Measurements from ENCODE around the gene AKAP13. TPM values are rescaled to one million over a fixed set of nuclear protein-coding genes. Genes with fewer than 3 reads are reported as not detected.

The AKAP13 gene
- polyA plus RNA-seq, 1 of the 3 experiments (the other 2 are of a cell fraction): 8.4 TPM

DNA sequence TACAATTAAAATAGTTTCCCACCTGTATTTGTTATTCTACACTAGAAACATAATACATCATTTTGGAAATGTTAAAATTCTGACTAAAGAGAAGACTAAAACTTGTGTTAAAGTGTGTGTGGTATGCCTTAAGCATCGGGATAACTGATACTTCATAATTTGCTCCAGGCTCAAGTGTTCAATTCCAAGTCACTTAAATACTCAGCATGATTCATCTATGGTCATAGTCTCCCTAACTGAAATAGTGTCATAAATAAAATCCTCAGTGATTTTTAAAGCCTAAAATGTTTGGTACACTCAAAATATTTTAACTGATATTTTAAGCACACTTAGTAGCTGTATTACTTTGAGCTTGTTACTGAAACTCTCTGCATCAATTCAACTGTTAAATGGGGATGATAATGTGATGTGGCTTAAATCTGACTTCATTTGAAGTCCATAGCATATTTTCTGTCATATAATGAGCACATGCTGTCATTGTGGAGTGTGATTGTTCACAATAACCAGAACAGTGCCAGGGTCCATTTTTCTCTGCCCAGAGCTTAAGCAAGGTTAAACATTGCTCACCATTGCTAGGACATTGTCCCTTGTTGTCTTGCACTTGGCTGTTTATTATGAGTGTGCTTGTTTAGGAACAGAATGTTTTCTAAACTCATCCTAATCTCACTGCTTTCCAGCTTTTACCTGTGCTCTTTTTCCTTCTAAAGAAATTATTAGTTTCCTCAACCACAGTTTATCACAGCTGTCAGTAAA lies 292.1 kb downstream of the AKAP13 start:
- ChIA-PET POLR2A (no interaction called here), CTCF (interaction anchor here (0.6 to 1.1 kb wide), 2 partner anchors 27 to 187 kb away, joined by 3 read pairs; no protein-coding TSS in a partner anchor)
- Histone ChIP-seq H3K4me3 (ENCODE audit: low read depth in 2 of 2, low read length in 1 of 2) (no peak overlapping the region), H3F3A (replicated peaks; ENCODE audit: insufficient read depth) (peaks cover 15% of the 10 kb centered on the region), H3K4me2 (peak overlapping the region; percentile 23; the same call in 1 of the 2 replicates), H3K36me3 (replicated peaks in 1 of 2; ENCODE audit: control insufficient read depth in 1 of 2, insufficient read depth in 2 of 2, low read length in 1 of 2) (peaks cover 18 to 48% of the 10 kb centered on the region in 2 experiments), H3K9ac (peak overlapping the region; percentile 29; the same call in 1 of the 2 replicates), H3K9me3 (no peaks in the 10 kb centered on the region), H3K9me2 (no peaks in the 10 kb centered on the region), H4K20me1 (ENCODE audit: insufficient read depth) (no peaks in the 10 kb centered on the region), H3K27ac (ENCODE audit: low read depth in 2 of 2, low read length in 1 of 2) (peak overlapping the region in 1 of 2 experiments; percentile 75; a peak in 3 of 4 replicates), H2AFZ (ENCODE audit: low read depth) (no peak overlapping the region), H3K79me2 (ENCODE audit: insufficient read depth) (no peaks in the 10 kb centered on the region), H3K27me3 (ENCODE audit: insufficient read depth) (no peaks in the 10 kb centered on the region), H3K4me1 (ENCODE audit: control insufficient read depth in 1 of 2, insufficient read depth in 2 of 2, low read depth in 1 of 2, low read length in 1 of 2) (peaks cover 0 to 14% of the 10 kb centered on the region in 2 experiments; a peak in 2 of 4 replicates)
- no peak for DNase-seq
- TF ChIP-seq, protein P1, sequence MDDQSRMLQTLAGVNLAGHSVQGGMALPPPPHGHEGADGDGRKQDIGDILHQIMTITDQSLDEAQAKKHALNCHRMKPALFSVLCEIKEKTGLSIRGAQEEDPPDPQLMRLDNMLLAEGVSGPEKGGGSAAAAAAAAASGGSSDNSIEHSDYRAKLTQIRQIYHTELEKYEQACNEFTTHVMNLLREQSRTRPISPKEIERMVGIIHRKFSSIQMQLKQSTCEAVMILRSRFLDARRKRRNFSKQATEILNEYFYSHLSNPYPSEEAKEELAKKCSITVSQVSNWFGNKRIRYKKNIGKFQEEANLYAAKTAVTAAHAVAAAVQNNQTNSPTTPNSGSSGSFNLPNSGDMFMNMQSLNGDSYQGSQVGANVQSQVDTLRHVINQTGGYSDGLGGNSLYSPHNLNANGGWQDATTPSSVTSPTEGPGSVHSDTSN (IDR thresholded peaks at IDR 0.05): peak; percentile 14; the same call in 1 of the 2 replicates
- TF ChIP-seq FOXM1 (IDR thresholded peaks at IDR 0.05; ENCODE audit: low read depth) (no peak), RCOR1 (IDR thresholded peaks at IDR 0.05; ENCODE audit: low read length) (no peak), EP300 (IDR thresholded peaks at IDR 0.05; ENCODE audit: borderline replicate concordance in 1 of 2, low read depth in 1 of 2, low read length in 1 of 2) (peak in 1 of 2 experiments; percentile 35; a peak in 1 of 4 replicates), RXRA (IDR thresholded peaks at IDR 0.05; ENCODE audit: borderline replicate concordance, low read depth) (no peak), JUND (IDR thresholded peaks at IDR 0.05) (0 out of 2 replicates have a peak, but pooled peaks have one; percentile 20), FOSL2 (IDR thresholded peaks at IDR 0.05; ENCODE audit: borderline replicate concordance, low read depth) (peak; percentile 57; the same call in 1 of the 2 replicates), POLR2AphosphoS5 (IDR thresholded peaks at IDR 0.05; ENCODE audit: low read depth, low read length) (no peak), RAD21 (IDR thresholded peaks at IDR 0.05; ENCODE audit: low read length) (no peak), NFIC (IDR thresholded peaks at IDR 0.05; ENCODE audit: borderline replicate concordance) (no peak), TCF12 (IDR thresholded peaks at IDR 0.05) (peak; percentile 32; the same call in 1 of the 2 replicates)
- TF ChIP-seq, protein P2, sequence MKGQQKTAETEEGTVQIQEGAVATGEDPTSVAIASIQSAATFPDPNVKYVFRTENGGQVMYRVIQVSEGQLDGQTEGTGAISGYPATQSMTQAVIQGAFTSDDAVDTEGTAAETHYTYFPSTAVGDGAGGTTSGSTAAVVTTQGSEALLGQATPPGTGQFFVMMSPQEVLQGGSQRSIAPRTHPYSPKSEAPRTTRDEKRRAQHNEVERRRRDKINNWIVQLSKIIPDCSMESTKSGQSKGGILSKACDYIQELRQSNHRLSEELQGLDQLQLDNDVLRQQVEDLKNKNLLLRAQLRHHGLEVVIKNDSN (IDR thresholded peaks at IDR 0.05; ENCODE audit: borderline replicate concordance, low read depth): no peak
- TF ChIP-seq, protein P3, sequence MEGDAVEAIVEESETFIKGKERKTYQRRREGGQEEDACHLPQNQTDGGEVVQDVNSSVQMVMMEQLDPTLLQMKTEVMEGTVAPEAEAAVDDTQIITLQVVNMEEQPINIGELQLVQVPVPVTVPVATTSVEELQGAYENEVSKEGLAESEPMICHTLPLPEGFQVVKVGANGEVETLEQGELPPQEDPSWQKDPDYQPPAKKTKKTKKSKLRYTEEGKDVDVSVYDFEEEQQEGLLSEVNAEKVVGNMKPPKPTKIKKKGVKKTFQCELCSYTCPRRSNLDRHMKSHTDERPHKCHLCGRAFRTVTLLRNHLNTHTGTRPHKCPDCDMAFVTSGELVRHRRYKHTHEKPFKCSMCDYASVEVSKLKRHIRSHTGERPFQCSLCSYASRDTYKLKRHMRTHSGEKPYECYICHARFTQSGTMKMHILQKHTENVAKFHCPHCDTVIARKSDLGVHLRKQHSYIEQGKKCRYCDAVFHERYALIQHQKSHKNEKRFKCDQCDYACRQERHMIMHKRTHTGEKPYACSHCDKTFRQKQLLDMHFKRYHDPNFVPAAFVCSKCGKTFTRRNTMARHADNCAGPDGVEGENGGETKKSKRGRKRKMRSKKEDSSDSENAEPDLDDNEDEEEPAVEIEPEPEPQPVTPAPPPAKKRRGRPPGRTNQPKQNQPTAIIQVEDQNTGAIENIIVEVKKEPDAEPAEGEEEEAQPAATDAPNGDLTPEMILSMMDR (IDR thresholded peaks at IDR 0.05): no peak
- WGBS (ENCODE audit: low lambda C conversion rate): 12% methylated on average over 1 of the region's 1 CpG

Data from SK-N-SH (cell line).